Osteoblast (primary cell): ENCODE measurements around the gene APC2. TPM values are rescaled to one million over a fixed set of nuclear protein-coding genes. Genes with fewer than 3 reads are reported as not detected.
A peak's percentile ranks its signal among the peaks of the same experiment; 100 is the strongest.

Experiments
- DNase-seq: peaks from one replicate; pipeline ENCODE4 v3.0.0; 2011; ENCODE audit warnings: low spot score, mixed read lengths; ENCODE audit not compliant: insufficient read length; ENCODE audit errors: missing footprints
- H2AFZ ChIP-seq: 2 replicates; pipeline ENCODE4 v1.6.0; 2011; ENCODE audit warnings: mild to moderate bottlenecking, low read length
- H3K27ac ChIP-seq: 2 replicates; pipeline ENCODE4 v1.5.1; 2011; ENCODE audit warnings: mild to moderate bottlenecking, low read depth, low read length, moderate library complexity
- H3K27me3 ChIP-seq: 2 replicates; pipeline ENCODE4 v1.6.0; 2012; ENCODE audit warnings: mild to moderate bottlenecking, control low read depth, inconsistent platforms, low read length, moderate library complexity; ENCODE audit not compliant: insufficient read depth
- H3K36me3 ChIP-seq: 2 replicates; pipeline ENCODE4 v1.5.1; 2011; ENCODE audit warnings: mild to moderate bottlenecking, low read length, control low read depth, moderate library complexity; ENCODE audit not compliant: insufficient read depth
- H3K4me1 ChIP-seq: 2 replicates; pipeline ENCODE4 v1.5.1; 2011; ENCODE audit warnings: mild to moderate bottlenecking, low read length, control low read depth, moderate library complexity; ENCODE audit not compliant: insufficient read depth
- H3K4me2 ChIP-seq: 2 replicates; pipeline ENCODE4 v1.6.0; 2011; ENCODE audit warnings: mild to moderate bottlenecking, low read length; ENCODE audit not compliant: insufficient read depth
- H3K4me3 ChIP-seq: fragments of 200-600 bp; sonication (generic); 3 replicates; pipeline ENCODE4 v1.5.1; 2012; ENCODE audit warnings: mild to moderate bottlenecking, low read length, inconsistent platforms; ENCODE audit not compliant: insufficient read depth
- H3K79me2 ChIP-seq: 2 replicates; pipeline ENCODE4 v1.6.0; 2012; ENCODE audit warnings: mild to moderate bottlenecking, low read length, control low read depth, inconsistent platforms; ENCODE audit not compliant: insufficient read depth
- H3K9me3 ChIP-seq: 2 replicates; pipeline ENCODE4 v1.5.1; 2011; ENCODE audit warnings: low read depth, low read length, control low read depth
- H4K20me1 ChIP-seq: 2 replicates; pipeline ENCODE4 v1.6.0; 2012; ENCODE audit warnings: mild to moderate bottlenecking, low read length, control low read depth; ENCODE audit not compliant: insufficient read depth
- total RNA-seq: library from RNA; depleted of rRNA; stranded (reverse); fragments of >200 nt; gene quantifications from 2 replicates; pipeline ENCODE4 v1.2.3, GENCODE V29; 2012
- TF ChIP-seq, protein P1 (sequence below): IDR thresholded peaks from 2 replicates; pipeline ENCODE4 v1.5.1; 2011; ENCODE audit warnings: mild to moderate bottlenecking, low read depth, low read length, moderate library complexity; ENCODE audit errors: extremely low read depth

Gene APC2
- total RNA-seq, 1 donor = 0.36 TPM

DNA sequence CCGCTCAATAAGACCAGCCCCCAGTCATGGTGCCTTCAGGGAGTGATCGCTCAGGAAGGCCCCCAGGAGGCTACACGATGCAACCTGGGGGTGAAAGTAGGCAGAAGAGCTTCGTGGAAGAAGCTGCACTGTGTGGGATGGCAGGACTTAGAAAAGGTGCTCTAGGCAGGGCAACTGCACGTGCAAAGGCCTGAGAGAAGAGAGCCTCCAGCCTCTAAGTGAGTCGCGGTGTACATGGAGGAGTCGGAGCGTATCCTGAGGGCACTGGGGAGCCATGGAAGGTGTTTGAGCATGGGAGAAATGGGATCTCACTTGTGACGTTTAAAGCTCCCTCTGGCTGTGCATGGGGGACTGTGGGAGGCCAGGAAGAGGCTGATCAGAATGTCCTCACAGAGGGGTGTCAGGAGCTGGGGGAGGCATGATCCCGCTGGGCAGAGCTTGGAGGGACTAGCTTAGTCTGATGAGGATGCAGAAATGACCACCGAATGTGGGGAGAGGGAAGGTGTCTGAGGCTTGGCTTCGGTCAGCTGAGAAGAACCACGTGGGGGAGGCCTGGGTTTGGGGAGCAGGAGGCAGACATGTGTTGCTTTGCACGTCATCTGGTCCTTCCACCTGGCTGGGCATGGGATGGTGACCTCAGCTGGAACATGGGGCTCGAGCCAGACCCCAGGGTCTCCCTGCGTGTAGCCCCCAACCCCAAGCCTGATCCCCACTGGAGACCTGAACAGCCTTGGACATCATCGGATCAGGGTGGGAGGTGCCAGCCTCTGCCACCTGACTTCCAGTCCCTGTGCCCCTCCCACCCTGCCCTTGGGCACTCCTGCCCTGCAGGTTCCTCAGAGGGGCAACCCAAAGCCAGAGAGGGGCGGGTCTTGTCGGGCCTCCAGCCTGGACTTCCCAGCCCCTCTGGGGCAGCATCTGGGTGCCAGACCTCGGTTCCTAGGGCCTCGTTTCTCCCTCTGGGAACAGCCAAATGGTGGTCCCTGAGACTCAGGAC, 1.1 kb downstream of the APC2 start:
- no peak for DNase-seq
- no peaks in the 10 kb centered on the region for H3K9me3 ChIP-seq
- no peak overlapping the region for H3K4me3 ChIP-seq
- peaks cover 89% of the 10 kb centered on the region for H3K27me3 ChIP-seq
- no peaks in the 10 kb centered on the region for H3K36me3 ChIP-seq
- peaks cover 35% of the 10 kb centered on the region for H4K20me1 ChIP-seq
- TF ChIP-seq, protein P1, sequence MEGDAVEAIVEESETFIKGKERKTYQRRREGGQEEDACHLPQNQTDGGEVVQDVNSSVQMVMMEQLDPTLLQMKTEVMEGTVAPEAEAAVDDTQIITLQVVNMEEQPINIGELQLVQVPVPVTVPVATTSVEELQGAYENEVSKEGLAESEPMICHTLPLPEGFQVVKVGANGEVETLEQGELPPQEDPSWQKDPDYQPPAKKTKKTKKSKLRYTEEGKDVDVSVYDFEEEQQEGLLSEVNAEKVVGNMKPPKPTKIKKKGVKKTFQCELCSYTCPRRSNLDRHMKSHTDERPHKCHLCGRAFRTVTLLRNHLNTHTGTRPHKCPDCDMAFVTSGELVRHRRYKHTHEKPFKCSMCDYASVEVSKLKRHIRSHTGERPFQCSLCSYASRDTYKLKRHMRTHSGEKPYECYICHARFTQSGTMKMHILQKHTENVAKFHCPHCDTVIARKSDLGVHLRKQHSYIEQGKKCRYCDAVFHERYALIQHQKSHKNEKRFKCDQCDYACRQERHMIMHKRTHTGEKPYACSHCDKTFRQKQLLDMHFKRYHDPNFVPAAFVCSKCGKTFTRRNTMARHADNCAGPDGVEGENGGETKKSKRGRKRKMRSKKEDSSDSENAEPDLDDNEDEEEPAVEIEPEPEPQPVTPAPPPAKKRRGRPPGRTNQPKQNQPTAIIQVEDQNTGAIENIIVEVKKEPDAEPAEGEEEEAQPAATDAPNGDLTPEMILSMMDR = no peak
- H3K4me1 ChIP-seq = no peaks in the 10 kb centered on the region
- no peak overlapping the region for H3K4me2 ChIP-seq
- H3K79me2 ChIP-seq = no peaks in the 10 kb centered on the region
- H3K27ac ChIP-seq = no peak overlapping the region
- no peak overlapping the region for H2AFZ ChIP-seq

DNA sequence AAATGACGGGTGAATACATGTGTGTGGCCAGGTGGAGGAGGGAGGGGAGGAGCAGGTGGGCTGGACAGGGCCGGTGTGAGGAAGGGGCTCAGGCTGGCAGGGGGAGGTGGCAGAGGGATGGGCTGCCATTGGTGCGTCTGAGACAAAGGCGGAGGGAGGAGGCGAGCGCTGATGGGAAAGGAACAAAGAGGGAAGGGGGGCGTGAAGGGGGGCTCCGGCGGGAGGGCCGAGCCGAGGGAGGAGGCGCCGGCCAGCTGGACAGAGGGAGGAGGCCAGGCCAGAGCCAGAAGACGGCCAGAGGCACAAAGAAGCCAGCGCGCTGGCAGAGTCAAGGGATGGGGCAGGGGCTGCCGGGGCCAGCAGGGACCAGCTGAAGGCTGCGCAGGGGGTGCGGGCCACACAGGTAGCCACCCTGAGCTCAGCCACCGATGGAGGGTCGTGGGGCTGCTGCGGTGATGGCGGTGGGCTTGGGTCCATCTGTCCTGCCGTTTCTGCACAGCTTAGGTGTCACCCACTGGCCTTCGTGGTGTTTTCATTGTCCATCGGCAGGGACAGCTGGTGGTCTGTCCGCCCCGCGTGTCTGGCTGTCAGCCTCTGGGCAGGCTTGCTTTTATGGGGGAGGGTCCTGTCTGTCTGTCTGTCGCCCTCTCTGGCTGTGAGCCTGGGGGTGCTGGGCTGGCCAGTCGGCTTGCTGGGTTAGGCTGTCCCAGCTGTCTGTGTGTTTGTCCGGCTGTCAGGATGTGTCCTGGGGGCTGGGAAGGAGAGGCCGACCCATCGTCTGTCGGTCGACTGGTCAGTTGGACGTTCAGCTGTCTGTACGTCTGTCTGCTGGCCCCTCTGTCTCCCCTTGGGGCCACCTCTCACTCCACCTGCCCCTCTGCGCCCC, 2.2 kb downstream of the APC2 start:
- Histone ChIP-seq H3K27me3 (peaks cover 89% of the 10 kb centered on the region), H3K79me2 (no peaks in the 10 kb centered on the region), H4K20me1 (peaks cover 39% of the 10 kb centered on the region), H3K4me1 (no peaks in the 10 kb centered on the region), H3K36me3 (no peaks in the 10 kb centered on the region), H3K27ac (no peak overlapping the region), H3K4me3 (no peak overlapping the region), H2AFZ (no peak overlapping the region), H3K4me2 (no peak overlapping the region), H3K9me3 (no peaks in the 10 kb centered on the region)
- no peak for DNase-seq
- TF ChIP-seq, protein P1 = no peak

DNA sequence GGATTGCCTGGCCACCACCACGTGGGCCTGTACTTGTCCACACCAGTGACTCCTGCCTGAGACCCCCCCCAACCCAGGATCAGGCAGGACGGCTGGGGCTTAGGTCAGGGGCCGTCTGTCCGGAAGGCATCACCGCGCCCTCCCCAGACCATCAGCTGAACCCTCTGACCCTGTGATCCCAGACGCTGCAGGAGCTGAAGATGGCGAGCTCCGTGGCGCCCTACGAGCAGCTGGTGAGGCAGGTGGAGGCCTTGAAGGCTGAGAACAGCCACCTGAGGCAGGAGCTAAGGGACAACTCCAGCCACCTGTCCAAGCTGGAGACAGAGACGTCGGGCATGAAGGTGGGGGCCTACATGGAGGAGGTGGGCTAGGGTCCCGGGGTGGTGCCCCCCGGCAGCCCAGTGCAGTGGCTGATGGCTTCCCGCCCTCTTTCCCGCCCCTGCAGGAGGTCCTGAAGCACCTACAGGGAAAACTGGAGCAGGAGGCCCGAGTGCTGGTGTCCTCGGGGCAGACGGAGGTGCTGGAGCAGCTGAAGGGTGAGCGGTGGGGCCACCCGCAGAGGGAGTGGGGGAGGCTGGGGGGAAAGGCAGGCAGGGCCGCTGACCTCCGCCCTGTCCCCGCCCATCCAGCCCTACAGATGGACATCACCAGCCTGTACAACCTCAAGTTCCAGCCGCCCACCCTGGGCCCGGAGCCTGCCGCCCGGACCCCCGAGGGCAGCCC, 3.0 kb downstream of the APC2 start:
- Histone ChIP-seq H3K27me3 (peaks cover 86% of the 10 kb centered on the region), H3K4me1 (no peaks in the 10 kb centered on the region), H3K9me3 (no peaks in the 10 kb centered on the region), H4K20me1 (peaks cover 33% of the 10 kb centered on the region), H2AFZ (no peak overlapping the region), H3K36me3 (no peaks in the 10 kb centered on the region), H3K4me3 (no peak overlapping the region), H3K27ac (no peak overlapping the region), H3K4me2 (no peak overlapping the region), H3K79me2 (no peaks in the 10 kb centered on the region)
- TF ChIP-seq, protein P1 = no peak
- DNase-seq = peak; percentile 91
